ENCODE data around the gene SLC4A1AP.

- TF ChIP-seq TAF1 (IDR thresholded peaks at IDR 0.05; ENCODE audit: borderline replicate concordance, low read depth, low read length) (no peak), POLR2AphosphoS5 (IDR thresholded peaks at IDR 0.05; ENCODE audit: low read depth, low read length) (no peak), POLR2A (IDR thresholded peaks at IDR 0.05; ENCODE audit: low read depth, low read length) (no peak)
Measured at GRCh38 chr2:27714053-27714452, 50.4 kb downstream of the SLC4A1AP start.

Measured in GM12892 (cell line).